ENCODE measurements around the gene TMED6.

The TMED6 gene

DNA sequence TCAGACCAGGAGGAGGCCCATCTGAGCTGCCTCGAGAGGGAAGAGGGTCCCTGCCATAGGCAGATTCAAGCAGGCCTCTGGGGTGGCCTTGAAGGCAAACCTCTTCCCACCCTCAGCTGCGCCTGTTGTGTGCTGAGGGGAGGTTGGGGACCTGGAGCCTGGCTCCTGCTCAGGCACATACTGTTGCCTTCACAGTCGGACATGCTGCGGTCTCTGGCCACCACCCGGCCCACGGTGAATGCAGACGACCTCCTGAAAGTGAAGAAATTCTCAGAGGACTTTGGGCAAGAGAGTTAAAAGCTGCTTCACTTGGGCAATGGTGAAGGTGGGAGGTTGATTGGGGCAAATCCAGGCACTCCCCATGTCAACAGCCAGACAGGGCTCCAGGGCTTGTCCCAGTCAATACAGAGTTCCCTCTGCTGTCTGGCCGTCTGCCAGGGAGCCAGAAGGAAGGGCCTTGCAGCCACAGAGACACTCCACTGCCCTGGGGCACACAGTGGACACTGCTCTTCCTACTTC, 27.5 kb downstream of the TMED6 start:
- DNase-seq (ENCODE audit: low read depth), result no peak
- H3K4me3 ChIP-seq (ENCODE audit: low read length), result no peak overlapping the region
- TF ChIP-seq, protein P1, sequence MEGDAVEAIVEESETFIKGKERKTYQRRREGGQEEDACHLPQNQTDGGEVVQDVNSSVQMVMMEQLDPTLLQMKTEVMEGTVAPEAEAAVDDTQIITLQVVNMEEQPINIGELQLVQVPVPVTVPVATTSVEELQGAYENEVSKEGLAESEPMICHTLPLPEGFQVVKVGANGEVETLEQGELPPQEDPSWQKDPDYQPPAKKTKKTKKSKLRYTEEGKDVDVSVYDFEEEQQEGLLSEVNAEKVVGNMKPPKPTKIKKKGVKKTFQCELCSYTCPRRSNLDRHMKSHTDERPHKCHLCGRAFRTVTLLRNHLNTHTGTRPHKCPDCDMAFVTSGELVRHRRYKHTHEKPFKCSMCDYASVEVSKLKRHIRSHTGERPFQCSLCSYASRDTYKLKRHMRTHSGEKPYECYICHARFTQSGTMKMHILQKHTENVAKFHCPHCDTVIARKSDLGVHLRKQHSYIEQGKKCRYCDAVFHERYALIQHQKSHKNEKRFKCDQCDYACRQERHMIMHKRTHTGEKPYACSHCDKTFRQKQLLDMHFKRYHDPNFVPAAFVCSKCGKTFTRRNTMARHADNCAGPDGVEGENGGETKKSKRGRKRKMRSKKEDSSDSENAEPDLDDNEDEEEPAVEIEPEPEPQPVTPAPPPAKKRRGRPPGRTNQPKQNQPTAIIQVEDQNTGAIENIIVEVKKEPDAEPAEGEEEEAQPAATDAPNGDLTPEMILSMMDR (conservative IDR thresholded peaks at IDR 0.05; ENCODE audit: low read depth, low read length), result no peak

DNA sequence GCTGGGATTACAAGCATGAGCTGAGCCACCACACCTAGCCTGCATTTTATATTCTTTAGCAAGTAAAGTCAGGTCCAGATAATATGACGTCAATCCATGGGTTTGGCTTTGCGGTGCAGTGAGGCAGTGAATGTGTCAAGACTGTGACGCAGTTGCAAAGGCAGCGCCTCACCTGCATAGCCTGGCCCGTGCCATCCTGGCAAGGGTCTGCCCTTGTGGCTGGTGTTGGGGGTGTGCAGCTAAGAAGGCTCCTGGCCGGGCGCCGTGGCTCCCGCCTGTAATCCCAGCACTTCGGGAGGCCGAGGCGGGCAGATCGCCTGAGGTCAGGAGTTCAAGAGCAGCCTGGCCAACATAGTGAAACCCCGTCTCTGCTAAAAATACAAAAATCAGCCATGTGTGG, 28.2 kb downstream of the TMED6 start:
- DNase-seq (ENCODE audit: low read depth), result no peak
- TF ChIP-seq, protein P1 (conservative IDR thresholded peaks at IDR 0.05; ENCODE audit: low read depth, low read length), result no peak
- no peak overlapping the region for H3K4me3 ChIP-seq (ENCODE audit: low read length)

DNA sequence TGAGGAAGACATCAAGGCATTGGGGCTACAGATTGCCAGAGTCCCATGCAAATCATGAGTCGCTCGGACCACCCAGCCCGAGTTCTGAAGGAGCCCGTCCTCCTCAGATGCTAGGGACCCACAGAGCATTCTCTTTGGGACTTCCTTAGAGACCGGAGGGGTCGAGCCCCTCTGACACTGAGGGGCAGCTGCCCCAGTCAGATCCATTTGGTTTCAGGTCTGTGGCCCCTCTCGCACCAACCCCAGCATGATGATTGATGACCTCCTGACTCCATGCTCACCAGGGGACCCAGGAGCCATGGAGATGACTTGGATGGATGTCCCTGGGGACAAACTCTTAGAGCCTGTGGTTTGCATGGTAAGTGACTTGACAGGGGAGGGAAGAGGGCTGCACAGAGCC, 29.2 kb downstream of the TMED6 start:
- TF ChIP-seq, protein P1 (conservative IDR thresholded peaks at IDR 0.05; ENCODE audit: low read depth, low read length), result no peak
- H3K4me3 ChIP-seq (ENCODE audit: low read length), result no peak overlapping the region
- no peak for DNase-seq (ENCODE audit: low read depth)

DNA sequence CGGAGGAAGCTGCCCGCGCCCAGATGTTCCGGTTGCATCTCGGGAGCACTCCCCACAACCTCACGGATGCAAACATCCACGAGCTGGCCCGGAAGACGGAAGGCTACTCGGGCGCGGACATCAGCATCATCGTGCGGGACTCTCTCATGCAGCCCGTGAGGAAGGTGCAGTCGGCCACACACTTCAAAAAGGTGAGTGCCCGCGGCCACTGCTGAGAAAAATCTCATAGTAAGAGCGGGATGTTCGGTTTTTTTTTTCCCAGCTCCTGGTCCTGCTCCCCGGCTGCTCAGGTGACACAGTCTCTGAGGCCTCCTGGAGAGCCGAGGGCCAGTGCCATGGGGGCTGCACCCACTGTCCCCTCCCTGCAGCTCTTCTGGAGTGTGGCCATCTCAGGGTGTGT, 30.5 kb downstream of the TMED6 start:
- TF ChIP-seq, protein P1 (conservative IDR thresholded peaks at IDR 0.05; ENCODE audit: low read depth, low read length), result no peak
- no peak for DNase-seq (ENCODE audit: low read depth)

DNA sequence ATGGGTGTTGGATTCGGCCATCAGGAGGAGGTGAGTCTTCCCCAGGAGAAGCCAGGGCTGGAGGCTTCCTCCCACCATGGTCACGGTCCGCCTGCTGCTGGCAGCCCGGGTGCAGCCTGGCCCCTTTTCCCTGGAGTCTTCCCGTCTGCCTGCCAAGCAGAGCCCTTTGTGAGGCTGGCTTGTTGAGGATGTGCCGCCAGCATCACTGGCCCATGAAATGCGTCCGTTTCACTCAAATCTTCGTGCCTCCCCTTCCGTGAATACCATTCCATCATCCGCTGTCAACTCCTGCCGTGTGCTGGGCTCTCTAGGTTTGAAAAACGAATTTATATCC, 30.9 kb downstream of the TMED6 start:
- TF ChIP-seq, protein P1 (conservative IDR thresholded peaks at IDR 0.05; ENCODE audit: low read depth, low read length), result no peak
- DNase-seq (ENCODE audit: low read depth), result no peak
- H3K4me3 ChIP-seq (ENCODE audit: low read length), result no peak overlapping the region

More for the DNA sequence above, 30.5 kb downstream of the TMED6 start:
- no peak overlapping the region for H3K4me3 ChIP-seq (ENCODE audit: low read length)

DNA sequence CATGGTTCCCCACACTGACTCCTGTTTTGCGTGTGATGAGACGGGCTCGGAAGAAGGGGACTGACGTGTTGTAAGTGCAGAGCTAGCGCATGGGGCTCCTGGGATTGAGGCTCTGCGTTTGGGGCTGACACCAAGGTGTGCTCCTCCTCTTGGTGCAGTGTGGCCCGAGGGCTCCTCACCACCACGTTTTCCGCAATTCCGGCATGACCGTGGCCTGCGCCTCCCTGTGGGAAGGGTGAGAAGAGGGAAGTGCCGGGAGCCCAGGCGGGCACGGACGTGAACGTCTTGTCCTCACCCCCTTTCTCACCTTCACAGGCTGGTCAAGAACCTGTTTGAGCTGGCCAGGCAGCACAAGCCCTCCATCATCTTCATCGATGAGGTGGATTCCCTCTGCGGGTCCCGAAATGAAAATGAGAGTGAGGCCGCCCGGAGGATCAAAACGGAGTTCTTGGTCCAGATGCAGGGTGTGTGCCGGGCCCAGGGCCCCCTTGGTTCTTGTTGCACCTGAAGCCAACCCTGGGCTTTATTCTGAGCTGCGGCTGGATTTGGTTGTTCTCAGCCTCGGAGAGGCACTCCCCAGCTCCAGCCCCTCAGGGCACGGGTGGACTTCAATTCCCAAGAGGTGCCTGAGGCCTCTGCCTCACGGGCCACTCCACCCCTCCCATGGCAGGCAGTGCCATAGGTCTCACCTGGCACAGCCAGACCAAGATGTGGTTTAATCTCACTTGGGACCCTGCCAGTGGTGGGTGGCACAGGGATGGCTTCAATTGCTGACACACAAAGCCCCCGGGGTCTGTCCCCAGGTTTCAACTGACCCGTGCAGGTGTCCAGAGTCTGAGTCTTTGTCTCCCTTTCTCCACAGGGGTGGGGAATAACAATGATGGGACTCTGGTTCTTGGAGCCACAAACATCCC, 31.5 kb downstream of the TMED6 start:
- H3K4me3 ChIP-seq (ENCODE audit: low read length), result no peak overlapping the region
- DNase-seq (ENCODE audit: low read depth), result no peak
- TF ChIP-seq, protein P1 (conservative IDR thresholded peaks at IDR 0.05; ENCODE audit: low read depth, low read length), result no peak

DNA sequence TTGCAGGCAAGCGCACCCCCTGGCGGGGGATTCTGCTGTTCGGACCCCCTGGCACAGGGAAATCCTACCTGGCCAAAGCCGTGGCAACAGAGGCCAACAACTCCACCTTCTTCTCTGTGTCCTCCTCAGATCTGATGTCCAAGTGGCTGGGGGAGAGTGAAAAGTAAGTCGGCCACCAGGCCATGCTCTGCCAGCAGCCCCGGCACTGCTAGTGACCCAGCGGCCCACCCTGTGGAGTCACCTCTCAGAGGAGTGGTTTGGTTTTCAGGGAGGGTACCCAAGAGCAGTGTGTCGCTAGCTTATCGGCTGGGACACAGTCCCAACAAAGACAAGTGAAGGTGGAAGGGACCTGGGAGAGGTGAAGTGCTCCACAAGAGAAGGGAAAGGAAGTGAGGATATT, 32.2 kb downstream of the TMED6 start:
- TF ChIP-seq, protein P1 (conservative IDR thresholded peaks at IDR 0.05; ENCODE audit: low read depth, low read length), result no peak
- H3K4me3 ChIP-seq (ENCODE audit: low read length), result no peak overlapping the region
- DNase-seq (ENCODE audit: low read depth), result no peak

Data from retinal pigment epithelial cell (primary cell).